WTC11 (cell line): ENCODE results near the gene DCBLD2. TPM values are rescaled to one million over a fixed set of nuclear protein-coding genes. Genes with fewer than 3 reads are reported as not detected.

Experiments used
- ATAC-seq: fragments of 200-7000 bp; cut with Tn5 transposase; 2 replicates; pipeline ENCODE4 v1.10.0; 2021; ENCODE audit warnings: mild to moderate bottlenecking, moderate library complexity
- CTCF ChIA-PET: fragments of 300-600 bp; sonication (Branson Sonifier 250); formaldehyde crosslinking; loops from one replicate; lab custom pipeline; 2021; ENCODE audit warnings: antibody characterized with exemption; lab: Charles Lee
- POLR2A ChIA-PET: fragments of 350-600 bp; sonication (Branson Sonifier 250); formaldehyde crosslinking; loops from one replicate; lab custom pipeline; 2021; ENCODE audit warnings: antibody characterized with exemption; lab: Charles Lee
- DNase-seq: peaks from one replicate; pipeline ENCODE4 v3.0.0; 2021; ENCODE audit warnings: low spot score
- H3K27ac Mint-ChIP-seq: 2 replicates; pipeline ENCODE4 v1.8.0; 2021; ENCODE audit warnings: mixed read lengths
- H3K27me3 Mint-ChIP-seq: 2 replicates; pipeline ENCODE4 v1.8.0; 2021; ENCODE audit warnings: low read depth, mild to moderate bottlenecking, moderate library complexity, mixed read lengths
- H3K36me3 Mint-ChIP-seq: 2 replicates; pipeline ENCODE4 v1.8.0; 2021; ENCODE audit warnings: mixed read lengths
- H3K4me1 Mint-ChIP-seq: 2 replicates; pipeline ENCODE4 v1.8.0; 2022; ENCODE audit warnings: mixed read lengths
- H3K4me3 Mint-ChIP-seq: 2 replicates; pipeline ENCODE4 v1.8.0; 2021; ENCODE audit warnings: mild to moderate bottlenecking, moderate library complexity, mixed read lengths
- H3K9me3 Mint-ChIP-seq: 2 replicates; pipeline ENCODE4 v1.8.0; 2021; ENCODE audit warnings: mixed read lengths
- ATF1 ChIP-seq: sonication (generic); formaldehyde crosslinking; IDR thresholded peaks from 2 replicates; pipeline ENCODE4 v1.8.1; 2023; ENCODE audit warnings: mild to moderate bottlenecking, moderate library complexity, missing genetic modification reagents
- MYBL2 ChIP-seq: sonication (generic); formaldehyde crosslinking; IDR thresholded peaks from 2 replicates; pipeline ENCODE4 v1.8.1; 2023; ENCODE audit warnings: mild to moderate bottlenecking, moderate library complexity, missing genetic modification reagents
- TCF7 ChIP-seq: sonication (generic); formaldehyde crosslinking; IDR thresholded peaks from 2 replicates; pipeline ENCODE4 v1.8.0; 2022; ENCODE audit warnings: mild to moderate bottlenecking, low read depth, missing genetic modification reagents, moderate library complexity
- ZNF121 ChIP-seq: sonication (generic); formaldehyde crosslinking; IDR thresholded peaks from 2 replicates; pipeline ENCODE4 v1.8.0; 2023; ENCODE audit warnings: missing genetic modification reagents
- total RNA-seq: library from RNA; stranded (reverse); gene quantifications from 3 replicates; pipeline ENCODE4 v1.2.3, GENCODE V29; 2021
- TF ChIP-seq, protein P1 (sequence below): sonication (generic); formaldehyde crosslinking; IDR thresholded peaks from 2 replicates; pipeline ENCODE4 v1.8.0; 2022; ENCODE audit warnings: mild to moderate bottlenecking, missing genetic modification reagents
- TF ChIP-seq, protein P2 (sequence below): fragments of 250-450 bp; sonication (Bioruptor Pico); IDR thresholded peaks from 2 replicates; pipeline ENCODE4 v1.9.0; 2021; ENCODE audit warnings: mild to moderate bottlenecking
- TF ChIP-seq, protein P3 (sequence below): fragments of 250-450 bp; sonication (Bioruptor Pico); IDR thresholded peaks from 2 replicates; pipeline ENCODE4 v2.1.2; 2022; ENCODE audit warnings: mild to moderate bottlenecking, moderate library complexity
- TF ChIP-seq, protein P4 (sequence below): fragments of 250-450 bp; sonication (Bioruptor Pico); IDR thresholded peaks from 2 replicates; pipeline ENCODE4 v1.9.0; 2021; ENCODE audit warnings: moderate library complexity, mild to moderate bottlenecking, inconsistent platforms, borderline replicate concordance
- TF ChIP-seq, protein P5 (sequence below): sonication (generic); formaldehyde crosslinking; conservative IDR thresholded peaks from 2 replicates; pipeline ENCODE4 v1.8.1; 2022; ENCODE audit warnings: mild to moderate bottlenecking, missing genetic modification reagents
- TF ChIP-seq, protein P6 (sequence below): sonication (generic); formaldehyde crosslinking; IDR thresholded peaks from 2 replicates; pipeline ENCODE4 v1.8.0; 2022; ENCODE audit warnings: mild to moderate bottlenecking, missing genetic modification reagents
- TF ChIP-seq, protein P7 (sequence below): fragments of 250-450 bp; sonication (Bioruptor Pico); conservative IDR thresholded peaks from 2 replicates; pipeline ENCODE4 v1.9.0; 2021; ENCODE audit warnings: mild to moderate bottlenecking
- TF ChIP-seq, protein P8 (sequence below): sonication (generic); formaldehyde crosslinking; IDR thresholded peaks from 2 replicates; pipeline ENCODE4 v1.8.1; 2023; ENCODE audit warnings: mild to moderate bottlenecking, missing genetic modification reagents, borderline replicate concordance
- TF ChIP-seq, protein P9 (sequence below): sonication (generic); formaldehyde crosslinking; IDR thresholded peaks from 2 replicates; pipeline ENCODE4 v1.8.1; 2022; ENCODE audit warnings: mild to moderate bottlenecking, missing genetic modification reagents, moderate library complexity, borderline replicate concordance
- TF ChIP-seq, protein P10 (sequence below): sonication (generic); formaldehyde crosslinking; IDR thresholded peaks from 2 replicates; pipeline ENCODE4 v1.8.1; 2023; ENCODE audit warnings: mild to moderate bottlenecking, moderate library complexity, missing genetic modification reagents
- TF ChIP-seq, protein P11 (sequence below): sonication (generic); formaldehyde crosslinking; IDR thresholded peaks from 2 replicates; pipeline ENCODE4 v1.8.1; 2023; ENCODE audit warnings: mild to moderate bottlenecking, missing genetic modification reagents, moderate library complexity

DCBLD2 gene
- total RNA-seq, 1 experiment from 2014 or later, result 47.9 TPM

DNA sequence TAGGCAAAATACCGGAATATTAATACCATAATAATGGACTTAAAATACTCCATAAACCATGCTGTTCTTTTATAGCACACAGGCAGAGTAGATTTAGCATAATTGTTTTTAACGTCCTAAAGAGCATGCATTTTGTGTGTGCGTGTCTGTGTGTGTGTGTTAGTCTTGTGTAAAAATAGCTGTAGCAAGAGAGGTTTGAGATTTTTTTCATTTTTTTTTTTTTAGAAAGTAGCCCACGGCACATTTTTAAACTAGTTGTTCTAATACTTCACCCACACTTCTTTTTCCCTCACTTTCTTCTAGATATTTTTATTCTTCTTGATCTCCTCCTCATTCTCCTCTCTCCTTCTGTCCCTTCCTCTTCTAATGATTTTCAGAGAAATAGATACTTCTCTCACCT, 145.9 kb downstream of the DCBLD2 start:
- ChIA-PET CTCF (interaction anchor here (0.5 kb wide), 1 partner anchor 313 kb away, joined by 4 read pairs; no protein-coding TSS in a partner anchor), POLR2A (no interaction called here)
- H3K27me3 Mint-ChIP-seq, result no peaks in the 10 kb centered on the region
- no peaks in the 10 kb centered on the region for H3K36me3 Mint-ChIP-seq
- peaks cover 3% of the 10 kb centered on the region; the same call in 1 of the 2 replicates for H3K4me1 Mint-ChIP-seq
- no peaks in the 10 kb centered on the region for H3K9me3 Mint-ChIP-seq
- TF ChIP-seq, protein P1, sequence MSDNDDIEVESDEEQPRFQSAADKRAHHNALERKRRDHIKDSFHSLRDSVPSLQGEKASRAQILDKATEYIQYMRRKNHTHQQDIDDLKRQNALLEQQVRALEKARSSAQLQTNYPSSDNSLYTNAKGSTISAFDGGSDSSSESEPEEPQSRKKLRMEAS (CRISPR knock-in tag), result no peak
- TF ChIP-seq, protein P2, sequence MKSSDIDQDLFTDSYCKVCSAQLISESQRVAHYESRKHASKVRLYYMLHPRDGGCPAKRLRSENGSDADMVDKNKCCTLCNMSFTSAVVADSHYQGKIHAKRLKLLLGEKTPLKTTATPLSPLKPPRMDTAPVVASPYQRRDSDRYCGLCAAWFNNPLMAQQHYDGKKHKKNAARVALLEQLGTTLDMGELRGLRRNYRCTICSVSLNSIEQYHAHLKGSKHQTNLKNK, result no peak
- TF ChIP-seq, protein P3, sequence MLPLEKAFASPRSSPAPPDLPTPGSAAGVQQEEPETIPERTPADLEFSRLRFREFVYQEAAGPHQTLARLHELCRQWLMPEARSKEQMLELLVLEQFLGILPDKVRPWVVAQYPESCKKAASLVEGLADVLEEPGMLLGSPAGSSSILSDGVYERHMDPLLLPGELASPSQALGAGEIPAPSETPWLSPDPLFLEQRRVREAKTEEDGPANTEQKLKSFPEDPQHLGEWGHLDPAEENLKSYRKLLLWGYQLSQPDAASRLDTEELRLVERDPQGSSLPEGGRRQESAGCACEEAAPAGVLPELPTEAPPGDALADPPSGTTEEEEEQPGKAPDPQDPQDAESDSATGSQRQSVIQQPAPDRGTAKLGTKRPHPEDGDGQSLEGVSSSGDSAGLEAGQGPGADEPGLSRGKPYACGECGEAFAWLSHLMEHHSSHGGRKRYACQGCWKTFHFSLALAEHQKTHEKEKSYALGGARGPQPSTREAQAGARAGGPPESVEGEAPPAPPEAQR (CRISPR knock-in tag), result no peak
- TF ChIP-seq, protein P4, sequence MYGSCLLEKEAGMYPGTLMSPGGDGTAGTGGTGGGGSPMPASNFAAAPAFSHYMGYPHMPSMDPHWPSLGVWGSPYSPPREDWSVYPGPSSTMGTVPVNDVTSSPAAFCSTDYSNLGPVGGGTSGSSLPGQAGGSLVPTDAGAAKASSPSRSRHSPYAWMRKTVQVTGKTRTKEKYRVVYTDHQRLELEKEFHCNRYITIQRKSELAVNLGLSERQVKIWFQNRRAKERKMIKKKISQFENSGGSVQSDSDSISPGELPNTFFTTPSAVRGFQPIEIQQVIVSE (CRISPR knock-in tag), result no peak
- DNase-seq (no peak), ATAC-seq (no peak)
- H3K4me3 Mint-ChIP-seq, result no peak overlapping the region
- no peak overlapping the region for H3K27ac Mint-ChIP-seq

DNA sequence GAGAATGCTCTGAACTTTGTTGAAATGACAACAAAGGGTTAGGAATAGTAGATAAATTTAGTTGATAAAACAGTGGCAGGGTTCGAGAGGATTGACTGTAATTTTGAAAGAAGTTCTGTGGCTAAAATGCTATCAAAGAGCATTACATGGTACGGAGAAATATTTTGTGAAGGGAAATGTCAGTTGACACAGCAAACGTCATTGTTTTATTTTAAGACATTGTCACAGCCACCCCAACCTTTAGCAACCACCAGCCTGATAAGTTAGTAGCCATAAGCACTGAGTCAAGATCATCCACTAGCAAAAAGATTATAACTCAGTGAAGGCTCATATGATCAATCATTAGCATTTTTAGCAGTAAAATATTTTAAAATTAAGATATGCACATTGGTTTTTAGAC, 147.0 kb downstream of the DCBLD2 start:
- H3K4me1 Mint-ChIP-seq, result peaks cover 6% of the 10 kb centered on the region
- ChIA-PET POLR2A (no interaction called here), CTCF (no interaction called here)
- no peaks in the 10 kb centered on the region for H3K27me3 Mint-ChIP-seq
- no peak for ATAC-seq
- DNase-seq, result no peak
- H3K4me3 Mint-ChIP-seq, result no peak overlapping the region
- H3K9me3 Mint-ChIP-seq, result no peaks in the 10 kb centered on the region
- no peaks in the 10 kb centered on the region for H3K36me3 Mint-ChIP-seq
- no peak overlapping the region for H3K27ac Mint-ChIP-seq
- TF ChIP-seq, protein P5, sequence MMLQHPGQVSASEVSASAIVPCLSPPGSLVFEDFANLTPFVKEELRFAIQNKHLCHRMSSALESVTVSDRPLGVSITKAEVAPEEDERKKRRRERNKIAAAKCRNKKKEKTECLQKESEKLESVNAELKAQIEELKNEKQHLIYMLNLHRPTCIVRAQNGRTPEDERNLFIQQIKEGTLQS, result no peak
- TF ChIP-seq, protein P2, result no peak
- TF ChIP-seq, protein P6, sequence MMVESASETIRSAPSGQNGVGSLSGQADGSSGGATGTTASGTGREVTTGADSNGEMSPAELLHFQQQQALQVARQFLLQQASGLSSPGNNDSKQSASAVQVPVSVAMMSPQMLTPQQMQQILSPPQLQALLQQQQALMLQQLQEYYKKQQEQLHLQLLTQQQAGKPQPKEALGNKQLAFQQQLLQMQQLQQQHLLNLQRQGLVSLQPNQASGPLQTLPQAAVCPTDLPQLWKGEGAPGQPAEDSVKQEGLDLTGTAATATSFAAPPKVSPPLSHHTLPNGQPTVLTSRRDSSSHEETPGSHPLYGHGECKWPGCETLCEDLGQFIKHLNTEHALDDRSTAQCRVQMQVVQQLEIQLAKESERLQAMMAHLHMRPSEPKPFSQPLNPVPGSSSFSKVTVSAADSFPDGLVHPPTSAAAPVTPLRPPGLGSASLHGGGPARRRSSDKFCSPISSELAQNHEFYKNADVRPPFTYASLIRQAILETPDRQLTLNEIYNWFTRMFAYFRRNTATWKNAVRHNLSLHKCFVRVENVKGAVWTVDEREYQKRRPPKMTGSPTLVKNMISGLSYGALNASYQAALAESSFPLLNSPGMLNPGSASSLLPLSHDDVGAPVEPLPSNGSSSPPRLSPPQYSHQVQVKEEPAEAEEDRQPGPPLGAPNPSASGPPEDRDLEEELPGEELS (CRISPR knock-in tag), result no peak
- TF ChIP-seq, protein P7, sequence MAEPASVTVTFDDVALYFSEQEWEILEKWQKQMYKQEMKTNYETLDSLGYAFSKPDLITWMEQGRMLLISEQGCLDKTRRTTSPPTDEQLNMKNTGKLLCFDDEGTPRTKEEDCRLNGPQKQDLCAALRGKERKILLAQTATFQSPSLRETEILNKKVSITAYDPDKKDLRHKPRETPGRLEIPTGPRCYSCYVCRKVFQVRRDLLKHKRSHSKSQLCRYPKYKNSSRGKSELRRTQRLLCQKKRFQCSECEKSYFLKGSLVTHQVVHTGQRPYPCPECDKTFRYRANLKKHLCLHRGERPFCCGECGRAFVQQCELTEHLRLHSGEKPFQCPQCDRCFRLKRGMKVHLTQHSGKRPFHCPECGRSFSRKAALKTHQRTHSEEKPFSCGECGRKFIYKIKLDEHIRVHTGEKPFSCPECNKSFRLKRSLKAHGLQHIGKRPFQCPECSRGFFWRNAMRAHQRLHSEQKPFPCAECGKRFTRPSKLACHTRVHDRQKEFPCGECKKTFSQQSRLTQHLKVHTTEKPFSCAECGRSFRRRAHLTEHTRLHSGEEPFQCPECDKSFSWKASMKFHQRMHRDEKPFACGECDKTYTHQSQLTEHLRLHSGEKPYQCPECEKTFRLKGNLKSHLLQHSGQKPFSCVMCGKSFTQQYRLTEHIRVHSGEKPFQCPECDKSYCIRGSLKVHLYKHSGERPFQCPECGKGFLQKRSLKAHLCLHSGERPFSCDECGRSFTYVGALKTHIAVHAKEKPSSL, result no peak
- no peak for TF ChIP-seq ATF1 (CRISPR knock-in tag)
- TF ChIP-seq, protein P8, sequence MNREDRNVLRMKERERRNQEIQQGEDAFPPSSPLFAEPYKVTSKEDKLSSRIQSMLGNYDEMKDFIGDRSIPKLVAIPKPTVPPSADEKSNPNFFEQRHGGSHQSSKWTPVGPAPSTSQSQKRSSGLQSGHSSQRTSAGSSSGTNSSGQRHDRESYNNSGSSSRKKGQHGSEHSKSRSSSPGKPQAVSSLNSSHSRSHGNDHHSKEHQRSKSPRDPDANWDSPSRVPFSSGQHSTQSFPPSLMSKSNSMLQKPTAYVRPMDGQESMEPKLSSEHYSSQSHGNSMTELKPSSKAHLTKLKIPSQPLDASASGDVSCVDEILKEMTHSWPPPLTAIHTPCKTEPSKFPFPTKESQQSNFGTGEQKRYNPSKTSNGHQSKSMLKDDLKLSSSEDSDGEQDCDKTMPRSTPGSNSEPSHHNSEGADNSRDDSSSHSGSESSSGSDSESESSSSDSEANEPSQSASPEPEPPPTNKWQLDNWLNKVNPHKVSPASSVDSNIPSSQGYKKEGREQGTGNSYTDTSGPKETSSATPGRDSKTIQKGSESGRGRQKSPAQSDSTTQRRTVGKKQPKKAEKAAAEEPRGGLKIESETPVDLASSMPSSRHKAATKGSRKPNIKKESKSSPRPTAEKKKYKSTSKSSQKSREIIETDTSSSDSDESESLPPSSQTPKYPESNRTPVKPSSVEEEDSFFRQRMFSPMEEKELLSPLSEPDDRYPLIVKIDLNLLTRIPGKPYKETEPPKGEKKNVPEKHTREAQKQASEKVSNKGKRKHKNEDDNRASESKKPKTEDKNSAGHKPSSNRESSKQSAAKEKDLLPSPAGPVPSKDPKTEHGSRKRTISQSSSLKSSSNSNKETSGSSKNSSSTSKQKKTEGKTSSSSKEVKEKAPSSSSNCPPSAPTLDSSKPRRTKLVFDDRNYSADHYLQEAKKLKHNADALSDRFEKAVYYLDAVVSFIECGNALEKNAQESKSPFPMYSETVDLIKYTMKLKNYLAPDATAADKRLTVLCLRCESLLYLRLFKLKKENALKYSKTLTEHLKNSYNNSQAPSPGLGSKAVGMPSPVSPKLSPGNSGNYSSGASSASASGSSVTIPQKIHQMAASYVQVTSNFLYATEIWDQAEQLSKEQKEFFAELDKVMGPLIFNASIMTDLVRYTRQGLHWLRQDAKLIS, result no peak
- TF ChIP-seq, protein P9, sequence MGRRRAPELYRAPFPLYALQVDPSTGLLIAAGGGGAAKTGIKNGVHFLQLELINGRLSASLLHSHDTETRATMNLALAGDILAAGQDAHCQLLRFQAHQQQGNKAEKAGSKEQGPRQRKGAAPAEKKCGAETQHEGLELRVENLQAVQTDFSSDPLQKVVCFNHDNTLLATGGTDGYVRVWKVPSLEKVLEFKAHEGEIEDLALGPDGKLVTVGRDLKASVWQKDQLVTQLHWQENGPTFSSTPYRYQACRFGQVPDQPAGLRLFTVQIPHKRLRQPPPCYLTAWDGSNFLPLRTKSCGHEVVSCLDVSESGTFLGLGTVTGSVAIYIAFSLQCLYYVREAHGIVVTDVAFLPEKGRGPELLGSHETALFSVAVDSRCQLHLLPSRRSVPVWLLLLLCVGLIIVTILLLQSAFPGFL, result no peak
- no peak for TF ChIP-seq MYBL2
- TF ChIP-seq, protein P10, sequence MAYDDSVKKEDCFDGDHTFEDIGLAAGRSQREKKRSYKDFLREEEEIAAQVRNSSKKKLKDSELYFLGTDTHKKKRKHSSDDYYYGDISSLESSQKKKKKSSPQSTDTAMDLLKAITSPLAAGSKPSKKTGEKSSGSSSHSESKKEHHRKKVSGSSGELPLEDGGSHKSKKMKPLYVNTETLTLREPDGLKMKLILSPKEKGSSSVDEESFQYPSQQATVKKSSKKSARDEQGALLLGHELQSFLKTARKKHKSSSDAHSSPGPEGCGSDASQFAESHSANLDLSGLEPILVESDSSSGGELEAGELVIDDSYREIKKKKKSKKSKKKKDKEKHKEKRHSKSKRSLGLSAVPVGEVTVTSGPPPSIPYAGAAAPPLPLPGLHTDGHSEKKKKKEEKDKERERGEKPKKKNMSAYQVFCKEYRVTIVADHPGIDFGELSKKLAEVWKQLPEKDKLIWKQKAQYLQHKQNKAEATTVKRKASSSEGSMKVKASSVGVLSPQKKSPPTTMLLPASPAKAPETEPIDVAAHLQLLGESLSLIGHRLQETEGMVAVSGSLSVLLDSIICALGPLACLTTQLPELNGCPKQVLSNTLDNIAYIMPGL (CRISPR knock-in tag), result no peak
- TF ChIP-seq, protein P11, sequence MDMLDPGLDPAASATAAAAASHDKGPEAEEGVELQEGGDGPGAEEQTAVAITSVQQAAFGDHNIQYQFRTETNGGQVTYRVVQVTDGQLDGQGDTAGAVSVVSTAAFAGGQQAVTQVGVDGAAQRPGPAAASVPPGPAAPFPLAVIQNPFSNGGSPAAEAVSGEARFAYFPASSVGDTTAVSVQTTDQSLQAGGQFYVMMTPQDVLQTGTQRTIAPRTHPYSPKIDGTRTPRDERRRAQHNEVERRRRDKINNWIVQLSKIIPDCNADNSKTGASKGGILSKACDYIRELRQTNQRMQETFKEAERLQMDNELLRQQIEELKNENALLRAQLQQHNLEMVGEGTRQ (CRISPR knock-in tag), result no peak
- no peak for TF ChIP-seq ZNF121 (CRISPR knock-in tag)
- TF ChIP-seq TCF7 (CRISPR knock-in tag), result no peak
